ENCODE measurements around the gene ENOX2. TPM values are rescaled to one million over a fixed set of nuclear protein-coding genes. Genes with fewer than 3 reads are reported as not detected.

ENOX2 gene
- polyA plus RNA-seq, 1 donor (not counting 4 experiments of a cell fraction or from before 2014, with no cell fraction given) = 24.5 TPM

GRCh38 chrX:130841776-130842175, 61.2 kb downstream of the ENOX2 start:
- no peaks in the 10 kb centered on the region for H3K79me2 ChIP-seq (ENCODE audit: control insufficient read depth, insufficient read depth, low read length)
- dilution Hi-C loops (cut with MboI; ENCODE audit: extremely low pct_ligation_motif_present, low sequenced_read_pairs) = no loop called here

GRCh38 chrX:130840345-130840744, 62.7 kb downstream of the ENOX2 start:
- FAIRE-seq = no peak

More at GRCh38 chrX:130841776-130842175, 61.2 kb downstream of the ENOX2 start:
- TF ChIP-seq, protein P1, sequence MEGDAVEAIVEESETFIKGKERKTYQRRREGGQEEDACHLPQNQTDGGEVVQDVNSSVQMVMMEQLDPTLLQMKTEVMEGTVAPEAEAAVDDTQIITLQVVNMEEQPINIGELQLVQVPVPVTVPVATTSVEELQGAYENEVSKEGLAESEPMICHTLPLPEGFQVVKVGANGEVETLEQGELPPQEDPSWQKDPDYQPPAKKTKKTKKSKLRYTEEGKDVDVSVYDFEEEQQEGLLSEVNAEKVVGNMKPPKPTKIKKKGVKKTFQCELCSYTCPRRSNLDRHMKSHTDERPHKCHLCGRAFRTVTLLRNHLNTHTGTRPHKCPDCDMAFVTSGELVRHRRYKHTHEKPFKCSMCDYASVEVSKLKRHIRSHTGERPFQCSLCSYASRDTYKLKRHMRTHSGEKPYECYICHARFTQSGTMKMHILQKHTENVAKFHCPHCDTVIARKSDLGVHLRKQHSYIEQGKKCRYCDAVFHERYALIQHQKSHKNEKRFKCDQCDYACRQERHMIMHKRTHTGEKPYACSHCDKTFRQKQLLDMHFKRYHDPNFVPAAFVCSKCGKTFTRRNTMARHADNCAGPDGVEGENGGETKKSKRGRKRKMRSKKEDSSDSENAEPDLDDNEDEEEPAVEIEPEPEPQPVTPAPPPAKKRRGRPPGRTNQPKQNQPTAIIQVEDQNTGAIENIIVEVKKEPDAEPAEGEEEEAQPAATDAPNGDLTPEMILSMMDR (optimal IDR thresholded peaks at IDR 0.05 in 1 of 3, IDR thresholded peaks at IDR 0.05 in 1 of 3, conservative IDR thresholded peaks at IDR 0.05 in 1 of 3; ENCODE audit: extremely low read depth in 1 of 3, insufficient read depth in 2 of 3, low read length in 3 of 3) = no peak
- no peak for TF ChIP-seq EZH2 (IDR thresholded peaks at IDR 0.05; ENCODE audit: low read length)
- FAIRE-seq (no peak), DNase-seq (ENCODE audit: low read depth, low spot score) (no peak)
- Histone ChIP-seq H2AFZ (ENCODE audit: control insufficient read depth, low read length) (no peak overlapping the region), H3K9ac (ENCODE audit: control insufficient read depth, extremely low read depth, insufficient read depth, low read length) (no peak overlapping the region), H3K27me3 (ENCODE audit: control insufficient read depth, extremely low read depth, insufficient read depth, low read length) (no peaks in the 10 kb centered on the region), H3K36me3 (ENCODE audit: control insufficient read depth in 2 of 2, extremely low read depth in 1 of 2, insufficient read depth in 2 of 2, low read length in 2 of 2) (no peaks in the 10 kb centered on the region), H3K4me2 (ENCODE audit: control insufficient read depth, extremely low read depth, insufficient read depth, low read depth, low read length) (no peak overlapping the region), H3K4me1 (ENCODE audit: control insufficient read depth, extremely low read depth, insufficient read depth, low read length) (no peaks in the 10 kb centered on the region), H3K4me3 (ENCODE audit: control insufficient read depth in 2 of 3, extremely low read depth in 1 of 3, insufficient read depth in 2 of 3, low read depth in 1 of 3, low read length in 3 of 3) (no peak overlapping the region), H3K9me1 (ENCODE audit: control insufficient read depth, extremely low read depth, insufficient read depth, low read length) (no peaks in the 10 kb centered on the region), H4K20me1 (ENCODE audit: control insufficient read depth, extremely low read depth, insufficient read depth, low read length) (no peaks in the 10 kb centered on the region), H3K9me3 (ENCODE audit: control insufficient read depth, low read depth, low read length) (no peaks in the 10 kb centered on the region), H3K27ac (ENCODE audit: control insufficient read depth, insufficient read depth, low read length) (no peak overlapping the region)

More at GRCh38 chrX:130840345-130840744, 62.7 kb downstream of the ENOX2 start:
- no peaks in the 10 kb centered on the region for H3K79me2 ChIP-seq (ENCODE audit: control insufficient read depth, insufficient read depth, low read length)
- no peaks in the 10 kb centered on the region for H4K20me1 ChIP-seq (ENCODE audit: control insufficient read depth, extremely low read depth, insufficient read depth, low read length)
- no peaks in the 10 kb centered on the region for H3K9me3 ChIP-seq (ENCODE audit: control insufficient read depth, low read depth, low read length)
- H3K4me1 ChIP-seq (ENCODE audit: control insufficient read depth, extremely low read depth, insufficient read depth, low read length) = no peaks in the 10 kb centered on the region
- H3K4me3 ChIP-seq (ENCODE audit: control insufficient read depth in 2 of 3, extremely low read depth in 1 of 3, insufficient read depth in 2 of 3, low read depth in 1 of 3, low read length in 3 of 3) = no peak overlapping the region
- DNase-seq (ENCODE audit: low read depth, low spot score) = no peak
- no peak overlapping the region for H3K27ac ChIP-seq (ENCODE audit: control insufficient read depth, insufficient read depth, low read length)
- H3K27me3 ChIP-seq (ENCODE audit: control insufficient read depth, extremely low read depth, insufficient read depth, low read length) = no peaks in the 10 kb centered on the region
- dilution Hi-C loops (cut with MboI; ENCODE audit: extremely low pct_ligation_motif_present, low sequenced_read_pairs) = no loop called here
- no peak overlapping the region for H2AFZ ChIP-seq (ENCODE audit: control insufficient read depth, low read length)
- H3K4me2 ChIP-seq (ENCODE audit: control insufficient read depth, extremely low read depth, insufficient read depth, low read depth, low read length) = no peak overlapping the region
- no peaks in the 10 kb centered on the region for H3K9me1 ChIP-seq (ENCODE audit: control insufficient read depth, extremely low read depth, insufficient read depth, low read length)
- H3K9ac ChIP-seq (ENCODE audit: control insufficient read depth, extremely low read depth, insufficient read depth, low read length) = no peak overlapping the region
- TF ChIP-seq, protein P1 (optimal IDR thresholded peaks at IDR 0.05 in 1 of 3, IDR thresholded peaks at IDR 0.05 in 1 of 3, conservative IDR thresholded peaks at IDR 0.05 in 1 of 3; ENCODE audit: extremely low read depth in 1 of 3, insufficient read depth in 2 of 3, low read length in 3 of 3) = no peak
- TF ChIP-seq EZH2 (IDR thresholded peaks at IDR 0.05; ENCODE audit: low read length) = no peak
- no peaks in the 10 kb centered on the region for H3K36me3 ChIP-seq (ENCODE audit: control insufficient read depth in 2 of 2, extremely low read depth in 1 of 2, insufficient read depth in 2 of 2, low read length in 2 of 2)
